ENCODE measurements around the gene PPP1R18. TPM values are rescaled to one million over a fixed set of nuclear protein-coding genes. Genes with fewer than 3 reads are reported as not detected.

The PPP1R18 gene
- total and polyA plus RNA-seq, 2 experiments from 2014 or later: 13.0 to 43.5 TPM

GRCh38 chr6:30640481-30640880 lies 46.0 kb downstream of the PPP1R18 start:
- Histone ChIP-seq H3K4me3 (no peak overlapping the region), H3K9me3 (ENCODE audit: low read depth) (no peaks in the 10 kb centered on the region), H3K27ac (no peak overlapping the region), H3K4me1 (ENCODE audit: low read depth) (no peaks in the 10 kb centered on the region), H3K36me3 (peaks cover 10% of the 10 kb centered on the region), H3K27me3 (no peaks in the 10 kb centered on the region)
- DNase-seq (ENCODE audit: low read depth in 1 of 2, low spot score in 1 of 2): no peak
- TF ChIP-seq, protein P1, sequence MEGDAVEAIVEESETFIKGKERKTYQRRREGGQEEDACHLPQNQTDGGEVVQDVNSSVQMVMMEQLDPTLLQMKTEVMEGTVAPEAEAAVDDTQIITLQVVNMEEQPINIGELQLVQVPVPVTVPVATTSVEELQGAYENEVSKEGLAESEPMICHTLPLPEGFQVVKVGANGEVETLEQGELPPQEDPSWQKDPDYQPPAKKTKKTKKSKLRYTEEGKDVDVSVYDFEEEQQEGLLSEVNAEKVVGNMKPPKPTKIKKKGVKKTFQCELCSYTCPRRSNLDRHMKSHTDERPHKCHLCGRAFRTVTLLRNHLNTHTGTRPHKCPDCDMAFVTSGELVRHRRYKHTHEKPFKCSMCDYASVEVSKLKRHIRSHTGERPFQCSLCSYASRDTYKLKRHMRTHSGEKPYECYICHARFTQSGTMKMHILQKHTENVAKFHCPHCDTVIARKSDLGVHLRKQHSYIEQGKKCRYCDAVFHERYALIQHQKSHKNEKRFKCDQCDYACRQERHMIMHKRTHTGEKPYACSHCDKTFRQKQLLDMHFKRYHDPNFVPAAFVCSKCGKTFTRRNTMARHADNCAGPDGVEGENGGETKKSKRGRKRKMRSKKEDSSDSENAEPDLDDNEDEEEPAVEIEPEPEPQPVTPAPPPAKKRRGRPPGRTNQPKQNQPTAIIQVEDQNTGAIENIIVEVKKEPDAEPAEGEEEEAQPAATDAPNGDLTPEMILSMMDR (IDR thresholded peaks at IDR 0.05; ENCODE audit: low read depth, low read length): no peak

- Histone ChIP-seq H3K27me3 (no peaks in the 10 kb centered on the region), H3K27ac (no peak overlapping the region), H3K4me1 (ENCODE audit: low read depth) (no peaks in the 10 kb centered on the region), H3K4me3 (no peak overlapping the region), H3K9me3 (ENCODE audit: low read depth) (no peaks in the 10 kb centered on the region), H3K36me3 (peaks cover 14% of the 10 kb centered on the region)
- TF ChIP-seq, protein P1 (IDR thresholded peaks at IDR 0.05; ENCODE audit: low read depth, low read length): no peak
- no peak for DNase-seq (ENCODE audit: low read depth in 1 of 2, low spot score in 1 of 2)
Observed at GRCh38 chr6:30635834-30636233, 50.6 kb downstream of the PPP1R18 start.

GRCh38 chr6:30626484-30627366 lies 59.7 kb downstream of the PPP1R18 start, which contains the start of gene ATAT1:
TSS of gene ATAT1 (plus strand) at chr6:30626874.
- peak; percentile 80 to 85 for DNase-seq (ENCODE audit: low read depth in 1 of 2, low spot score in 1 of 2)
- Histone ChIP-seq H3K27me3 (no peaks in the 10 kb centered on the region), H3K27ac (peak within 1 kb of the TSS; percentile 81), H3K9me3 (ENCODE audit: low read depth) (no peaks in the 10 kb centered on the region), H3K4me3 (peak within 1 kb of the TSS; percentile 71), H3K4me1 (ENCODE audit: low read depth) (no peaks in the 10 kb centered on the region), H3K36me3 (peaks cover 34% of the 10 kb centered on the region)
- TF ChIP-seq, protein P1 (IDR thresholded peaks at IDR 0.05; ENCODE audit: low read depth, low read length): peak; percentile 49

Other genes starting within 250 kb of the PPP1R18 start
- gene HLA-E, start 197.1 kb downstream of the PPP1R18 start, total RNA-seq: 30.0 and 39.2 TPM in 2 replicates
- gene HLA-E, start 197.1 kb downstream of the PPP1R18 start, polyA plus RNA-seq: 17.0 and 26.1 TPM in 2 replicates
- gene GNL1, start 130.2 kb downstream of the PPP1R18 start, total RNA-seq: 12.4 and 16.1 TPM in 2 replicates
- 33.9 and 44.2 TPM in 2 replicates for gene GNL1, start 130.2 kb downstream of the PPP1R18 start, polyA plus RNA-seq
- gene PRR3, start 129.3 kb downstream of the PPP1R18 start, total RNA-seq: 11.4 and 11.8 TPM in 2 replicates
- gene PRR3, start 129.3 kb downstream of the PPP1R18 start, polyA plus RNA-seq: 14.3 and 14.7 TPM in 2 replicates
- gene ABCF1, start 115.2 kb downstream of the PPP1R18 start, total RNA-seq: 54.4 and 61.9 TPM in 2 replicates
- 52.5 and 54.6 TPM in 2 replicates for gene ABCF1, start 115.2 kb downstream of the PPP1R18 start, polyA plus RNA-seq
- 47.3 and 65.6 TPM in 2 replicates for gene PPP1R10, start 69.4 kb downstream of the PPP1R18 start, total RNA-seq
- 42.4 and 42.9 TPM in 2 replicates for gene PPP1R10, start 69.4 kb downstream of the PPP1R18 start, polyA plus RNA-seq
- gene MRPS18B, start 68.8 kb downstream of the PPP1R18 start, total RNA-seq: 54.4 and 58.2 TPM in 2 replicates
- 107 and 120 TPM in 2 replicates for gene MRPS18B, start 68.8 kb downstream of the PPP1R18 start, polyA plus RNA-seq
- 11.2 and 18.3 TPM in 2 replicates for gene ATAT1, start 59.8 kb downstream of the PPP1R18 start, total RNA-seq
- gene ATAT1, start 59.8 kb downstream of the PPP1R18 start, polyA plus RNA-seq: 17.3 and 18.0 TPM in 2 replicates
- 27.5 and 28.5 TPM in 2 replicates for gene C6orf136, start 39.5 kb downstream of the PPP1R18 start, total RNA-seq
- gene C6orf136, start 39.5 kb downstream of the PPP1R18 start, polyA plus RNA-seq: 31.7 and 40.1 TPM in 2 replicates
- gene DHX16, start 13.6 kb downstream of the PPP1R18 start, total RNA-seq: 36.7 and 38.1 TPM in 2 replicates
- 27.8 and 36.2 TPM in 2 replicates for gene DHX16, start 13.6 kb downstream of the PPP1R18 start, polyA plus RNA-seq
- 13.7 and 17.2 TPM in 2 replicates for gene NRM, start 4.3 kb upstream of the PPP1R18 start, total RNA-seq
- gene NRM, start 4.3 kb upstream of the PPP1R18 start, polyA plus RNA-seq: 29.1 and 33.8 TPM in 2 replicates
- gene MDC1, start 30.6 kb upstream of the PPP1R18 start, total RNA-seq: 14.3 and 21.9 TPM in 2 replicates
- 30.0 and 44.1 TPM in 2 replicates for gene MDC1, start 30.6 kb upstream of the PPP1R18 start, polyA plus RNA-seq
- gene TUBB, start 33.7 kb upstream of the PPP1R18 start, total RNA-seq: 827 and 939 TPM in 2 replicates
- 662 and 675 TPM in 2 replicates for gene TUBB, start 33.7 kb upstream of the PPP1R18 start, polyA plus RNA-seq
- gene FLOT1, start 56.0 kb upstream of the PPP1R18 start, total RNA-seq: 208 and 222 TPM in 2 replicates
- gene FLOT1, start 56.0 kb upstream of the PPP1R18 start, polyA plus RNA-seq: 236 and 261 TPM in 2 replicates
- gene IER3, start 57.9 kb upstream of the PPP1R18 start, total RNA-seq: 28.0 and 45.8 TPM in 2 replicates
- 20.1 and 25.8 TPM in 2 replicates for gene IER3, start 57.9 kb upstream of the PPP1R18 start, polyA plus RNA-seq
- gene DDR1, start 197.9 kb upstream of the PPP1R18 start, total RNA-seq: 125 and 136 TPM in 2 replicates
- gene DDR1, start 197.9 kb upstream of the PPP1R18 start, polyA plus RNA-seq: 108 and 118 TPM in 2 replicates
- 24.0 and 25.8 TPM in 2 replicates for gene GTF2H4, start 221.6 kb upstream of the PPP1R18 start, total RNA-seq
- 18.0 and 20.7 TPM in 2 replicates for gene GTF2H4, start 221.6 kb upstream of the PPP1R18 start, polyA plus RNA-seq
- gene VARS2, start 227.6 kb upstream of the PPP1R18 start, total RNA-seq: 59.3 and 61.3 TPM in 2 replicates
- gene VARS2, start 227.6 kb upstream of the PPP1R18 start, polyA plus RNA-seq: 24.8 and 27.5 TPM in 2 replicates
- not detected in 2 replicates for gene SFTA2, start 245.5 kb upstream of the PPP1R18 start, total RNA-seq
- gene SFTA2, start 245.5 kb upstream of the PPP1R18 start, polyA plus RNA-seq: 0.86 and 1.8 TPM in 2 replicates

Data from cardiac muscle cell (in vitro differentiated cells and primary cell).